ENCODE results near the gene ARHGAP15.

- TF ChIP-seq CTCF (conservative IDR thresholded peaks at IDR 0.05) (no peak), EZH2 (IDR thresholded peaks at IDR 0.05; ENCODE audit: low read depth) (no peak)
These were observed 500.1 kb downstream of the ARHGAP15 start for GRCh38 chr2:143629340-143629739.
